ENCODE results near the gene TEKT5.
"Not testable (repeated sequence)": the region's sequence is repeated elsewhere in the genome, so short reads cannot be mapped to it uniquely, and the experiment has no call there.

Gene TEKT5

GRCh38 chr16:10657925-10658324 is 36.8 kb downstream of the TEKT5 start:
- Histone ChIP-seq H3K36me3 (ENCODE audit: insufficient read depth, low read depth, low read length) (no peaks in the 10 kb centered on the region), H3K27ac (ENCODE audit: low read length) (no peak overlapping the region)

GRCh38 chr16:10656618-10657017 is 38.1 kb downstream of the TEKT5 start:
- no peaks in the 10 kb centered on the region for H3K9me3 ChIP-seq (ENCODE audit: insufficient read depth, low read depth, low read length)
- H3K27ac ChIP-seq (ENCODE audit: low read length): no peak overlapping the region
- H3K9ac ChIP-seq (ENCODE audit: low read depth, low read length): no peak overlapping the region
- no peaks in the 10 kb centered on the region for H3K36me3 ChIP-seq (ENCODE audit: insufficient read depth, low read depth, low read length)
- H3K4me3 ChIP-seq (ENCODE audit: low read length): no peak overlapping the region
- no peaks in the 10 kb centered on the region for H3K27me3 ChIP-seq (ENCODE audit: insufficient read depth, low read length)
- peaks cover 4% of the 10 kb centered on the region for H3K4me1 ChIP-seq (ENCODE audit: insufficient read depth, low read length)

More at GRCh38 chr16:10657925-10658324, 36.8 kb downstream of the TEKT5 start:
- Histone ChIP-seq H3K27me3 (ENCODE audit: insufficient read depth, low read length) (no peaks in the 10 kb centered on the region), H3K4me3 (ENCODE audit: low read length) (no peak overlapping the region), H3K4me1 (ENCODE audit: insufficient read depth, low read length) (peaks cover 4% of the 10 kb centered on the region), H3K9me3 (ENCODE audit: insufficient read depth, low read depth, low read length) (no peaks in the 10 kb centered on the region; the same call in none of the 2 replicates), H3K9ac (ENCODE audit: low read depth, low read length) (no peak overlapping the region)

GRCh38 chr16:10655415-10655977 is 39.2 kb downstream of the TEKT5 start:
- H3K4me3 ChIP-seq (ENCODE audit: low read length): no peak overlapping the region
- no peak overlapping the region for H3K27ac ChIP-seq (ENCODE audit: low read length)
- no peaks in the 10 kb centered on the region; the same call in none of the 2 replicates for H3K4me1 ChIP-seq (ENCODE audit: insufficient read depth, low read length)
- no peaks in the 10 kb centered on the region for H3K36me3 ChIP-seq (ENCODE audit: insufficient read depth, low read depth, low read length)
- no peak overlapping the region for H3K9ac ChIP-seq (ENCODE audit: low read depth, low read length)
- no peaks in the 10 kb centered on the region for H3K27me3 ChIP-seq (ENCODE audit: insufficient read depth, low read length)
- no peaks in the 10 kb centered on the region for H3K9me3 ChIP-seq (ENCODE audit: insufficient read depth, low read depth, low read length)

- H3K9me3 ChIP-seq (ENCODE audit: insufficient read depth, low read depth, low read length): no peaks in the 10 kb centered on the region
- no peak overlapping the region for H3K27ac ChIP-seq (ENCODE audit: low read length)
- H3K4me3 ChIP-seq (ENCODE audit: low read length): no peak overlapping the region
- no peaks in the 10 kb centered on the region; the same call in none of the 2 replicates for H3K4me1 ChIP-seq (ENCODE audit: insufficient read depth, low read length)
- no peak overlapping the region for H3K9ac ChIP-seq (ENCODE audit: low read depth, low read length)
- no peaks in the 10 kb centered on the region for H3K36me3 ChIP-seq (ENCODE audit: insufficient read depth, low read depth, low read length)
- no peaks in the 10 kb centered on the region for H3K27me3 ChIP-seq (ENCODE audit: insufficient read depth, low read length)
These were observed 39.9 kb downstream of the TEKT5 start for GRCh38 chr16:10654592-10655414.

- Histone ChIP-seq H3K27ac (ENCODE audit: low read length) (no peak overlapping the region), H3K36me3 (ENCODE audit: insufficient read depth, low read depth, low read length) (no peaks in the 10 kb centered on the region), H3K9me3 (ENCODE audit: insufficient read depth, low read depth, low read length) (no peaks in the 10 kb centered on the region), H3K4me1 (ENCODE audit: insufficient read depth, low read length) (no peaks in the 10 kb centered on the region; the same call in none of the 2 replicates), H3K9ac (ENCODE audit: low read depth, low read length) (no peak overlapping the region), H3K4me3 (ENCODE audit: low read length) (no peak overlapping the region), H3K27me3 (ENCODE audit: insufficient read depth, low read length) (no peaks in the 10 kb centered on the region)
These were observed 41.8 kb downstream of the TEKT5 start for GRCh38 chr16:10652730-10653590.

- H3K36me3 ChIP-seq (ENCODE audit: insufficient read depth, low read depth, low read length); H3K9me3 ChIP-seq (ENCODE audit: insufficient read depth, low read depth, low read length); H3K27ac ChIP-seq (ENCODE audit: low read length); H3K4me3 ChIP-seq (ENCODE audit: low read length); H3K4me1 ChIP-seq (ENCODE audit: insufficient read depth, low read length); H3K9ac ChIP-seq (ENCODE audit: low read depth, low read length); H3K27me3 ChIP-seq (ENCODE audit: insufficient read depth, low read length): not testable (repeated sequence)
These were observed 45.6 kb downstream of the TEKT5 start for GRCh38 chr16:10649098-10649497.

- Histone ChIP-seq H3K9ac (ENCODE audit: low read depth, low read length) (no peak overlapping the region), H3K4me3 (ENCODE audit: low read length) (no peak overlapping the region), H3K27ac (ENCODE audit: low read length) (no peak overlapping the region), H3K9me3 (ENCODE audit: insufficient read depth, low read depth, low read length) (no peaks in the 10 kb centered on the region), H3K36me3 (ENCODE audit: insufficient read depth, low read depth, low read length) (no peaks in the 10 kb centered on the region), H3K4me1 (ENCODE audit: insufficient read depth, low read length) (peaks cover 2% of the 10 kb centered on the region; the same call in 1 of the 2 replicates), H3K27me3 (ENCODE audit: insufficient read depth, low read length) (no peaks in the 10 kb centered on the region)
These were observed 46.9 kb downstream of the TEKT5 start for GRCh38 chr16:10647721-10648296.

- Histone ChIP-seq H3K9ac (ENCODE audit: low read depth, low read length) (no peak overlapping the region), H3K4me3 (ENCODE audit: low read length) (no peak overlapping the region), H3K4me1 (ENCODE audit: insufficient read depth, low read length) (peaks cover 7% of the 10 kb centered on the region; the same call in 1 of the 2 replicates), H3K9me3 (ENCODE audit: insufficient read depth, low read depth, low read length) (no peaks in the 10 kb centered on the region), H3K27me3 (ENCODE audit: insufficient read depth, low read length) (no peaks in the 10 kb centered on the region), H3K36me3 (ENCODE audit: insufficient read depth, low read depth, low read length) (no peaks in the 10 kb centered on the region), H3K27ac (ENCODE audit: low read length) (no peak overlapping the region)
These were observed 47.4 kb downstream of the TEKT5 start for GRCh38 chr16:10647264-10647720.

GRCh38 chr16:10646581-10647263 is 48.0 kb downstream of the TEKT5 start:
- no peak overlapping the region for H3K27ac ChIP-seq (ENCODE audit: low read length)
- no peak overlapping the region for H3K9ac ChIP-seq (ENCODE audit: low read depth, low read length)
- H3K4me1 ChIP-seq (ENCODE audit: insufficient read depth, low read length): peaks cover 13% of the 10 kb centered on the region; the same call in 1 of the 2 replicates
- no peaks in the 10 kb centered on the region for H3K36me3 ChIP-seq (ENCODE audit: insufficient read depth, low read depth, low read length)
- H3K9me3 ChIP-seq (ENCODE audit: insufficient read depth, low read depth, low read length): no peaks in the 10 kb centered on the region
- no peaks in the 10 kb centered on the region for H3K27me3 ChIP-seq (ENCODE audit: insufficient read depth, low read length)
- no peak overlapping the region for H3K4me3 ChIP-seq (ENCODE audit: low read length)

GRCh38 chr16:10646228-10646580 is 48.5 kb downstream of the TEKT5 start:
- H3K27me3 ChIP-seq (ENCODE audit: insufficient read depth, low read length): no peaks in the 10 kb centered on the region
- no peak overlapping the region for H3K4me3 ChIP-seq (ENCODE audit: low read length)
- H3K36me3 ChIP-seq (ENCODE audit: insufficient read depth, low read depth, low read length): no peaks in the 10 kb centered on the region
- H3K9ac ChIP-seq (ENCODE audit: low read depth, low read length): no peak overlapping the region
- H3K27ac ChIP-seq (ENCODE audit: low read length): no peak overlapping the region
- no peaks in the 10 kb centered on the region for H3K9me3 ChIP-seq (ENCODE audit: insufficient read depth, low read depth, low read length)
- peaks cover 14% of the 10 kb centered on the region; the same call in 1 of the 2 replicates for H3K4me1 ChIP-seq (ENCODE audit: insufficient read depth, low read length)

GRCh38 chr16:10644092-10644491 is 50.6 kb downstream of the TEKT5 start:
- no peaks in the 10 kb centered on the region for H3K27me3 ChIP-seq (ENCODE audit: insufficient read depth, low read length)
- no peak overlapping the region for H3K4me3 ChIP-seq (ENCODE audit: low read length)
- no peak overlapping the region for H3K9ac ChIP-seq (ENCODE audit: low read depth, low read length)
- H3K36me3 ChIP-seq (ENCODE audit: insufficient read depth, low read depth, low read length): no peaks in the 10 kb centered on the region
- peaks cover 14% of the 10 kb centered on the region; the same call in 1 of the 2 replicates for H3K4me1 ChIP-seq (ENCODE audit: insufficient read depth, low read length)
- peaks cover 2% of the 10 kb centered on the region; the same call in 1 of the 2 replicates for H3K9me3 ChIP-seq (ENCODE audit: insufficient read depth, low read depth, low read length)
- no peak overlapping the region for H3K27ac ChIP-seq (ENCODE audit: low read length)

Measured in iPS-20b (cell line).